ENCODE results near the gene NOL9.
A peak's percentile ranks its signal among the peaks of the same experiment; 100 is the strongest.
"Not testable (repeated sequence)": the region's sequence is repeated elsewhere in the genome, so short reads cannot be mapped to it uniquely, and the experiment has no call there.

Gene NOL9

DNA sequence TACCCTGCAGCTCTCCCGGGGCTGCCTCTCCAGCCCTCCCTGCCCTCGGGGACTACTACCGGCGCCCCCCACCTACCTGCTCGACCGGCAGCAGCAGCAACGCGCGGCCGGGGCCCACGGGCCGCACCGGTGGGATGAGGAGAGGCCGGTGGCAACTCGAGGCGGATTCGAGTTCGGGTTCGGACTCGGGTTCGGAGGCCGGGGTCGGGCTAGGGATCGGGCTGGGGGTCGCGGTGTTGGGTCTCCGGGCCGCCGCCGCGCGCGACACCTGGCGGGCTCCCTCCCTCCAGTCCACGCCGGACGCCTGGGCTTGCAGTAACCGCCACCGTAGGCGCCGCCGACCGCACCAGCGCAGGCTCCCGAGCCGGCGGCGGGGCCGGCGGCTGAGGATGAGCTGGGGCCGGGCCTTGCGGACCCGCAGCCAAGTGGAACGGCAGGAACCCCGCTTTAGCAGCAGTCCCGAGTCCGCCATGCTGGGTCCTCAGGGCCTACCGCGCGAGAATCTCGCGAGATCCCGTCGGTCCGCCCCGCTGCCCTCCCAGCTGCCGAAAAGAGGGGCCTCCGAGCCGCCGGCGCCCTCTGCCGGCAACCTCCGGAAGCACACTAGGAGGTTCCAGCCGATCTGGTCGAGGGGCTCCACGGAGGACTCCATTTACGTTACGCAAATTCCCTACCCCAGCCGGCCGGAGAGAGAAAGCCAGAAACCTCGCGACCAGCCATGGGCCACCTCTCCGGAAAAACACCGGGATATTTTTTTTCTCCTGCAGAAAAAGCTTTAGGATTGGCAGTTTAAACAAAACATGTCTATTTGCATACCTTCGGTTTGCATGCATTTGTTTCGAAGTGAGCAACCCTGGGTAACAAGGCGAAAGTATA, at the start of gene NOL9:
Gene NOL9, minus strand, starts transcription at position 483 of the 876 bp plus-strand sequence. Its CDS starts 11 bp downstream, at position 472.
- FAIRE-seq (no peak), DNase-seq (ENCODE audit: insufficient read length, low spot score) (peak; percentile 84)
- peak; percentile 56; the same call in 1 of the 2 replicates for TF ChIP-seq POLR2A (IDR thresholded peaks at IDR 0.05; ENCODE audit: low read depth, low read length)

DNA sequence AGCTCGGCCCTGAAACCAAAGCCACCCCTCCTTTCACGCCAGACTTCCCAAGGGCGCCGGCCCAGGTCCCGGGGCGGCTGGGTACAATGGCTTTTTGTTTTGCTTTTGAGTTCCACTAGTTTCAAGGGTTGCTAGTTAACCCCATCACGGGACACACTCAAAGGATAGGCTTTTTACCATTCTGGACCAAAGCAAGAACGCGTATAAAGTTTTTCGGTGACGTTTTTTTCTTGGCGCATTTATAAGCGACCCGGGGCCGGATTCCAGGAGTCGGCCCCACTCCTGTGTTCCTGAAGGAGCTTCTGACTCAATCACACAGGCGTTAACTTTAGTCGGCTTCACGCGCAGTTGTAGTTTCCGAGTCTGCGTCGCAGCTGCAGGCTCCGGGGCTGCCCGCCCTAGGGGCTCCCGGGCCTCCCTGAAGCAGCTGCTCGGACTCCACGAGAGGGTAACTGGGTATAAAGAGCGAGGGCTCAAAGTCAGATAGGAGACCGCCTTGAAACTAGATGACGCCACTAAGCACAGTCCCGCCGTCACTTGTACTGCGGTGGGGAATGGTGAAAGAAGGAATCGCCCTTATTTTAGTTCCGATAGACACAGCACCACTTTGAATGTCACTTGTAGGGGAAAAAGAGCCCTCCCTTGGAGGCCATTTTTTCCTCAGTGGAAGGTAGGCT, 49.1 kb upstream of the NOL9 start:
- no peak for FAIRE-seq

DNA sequence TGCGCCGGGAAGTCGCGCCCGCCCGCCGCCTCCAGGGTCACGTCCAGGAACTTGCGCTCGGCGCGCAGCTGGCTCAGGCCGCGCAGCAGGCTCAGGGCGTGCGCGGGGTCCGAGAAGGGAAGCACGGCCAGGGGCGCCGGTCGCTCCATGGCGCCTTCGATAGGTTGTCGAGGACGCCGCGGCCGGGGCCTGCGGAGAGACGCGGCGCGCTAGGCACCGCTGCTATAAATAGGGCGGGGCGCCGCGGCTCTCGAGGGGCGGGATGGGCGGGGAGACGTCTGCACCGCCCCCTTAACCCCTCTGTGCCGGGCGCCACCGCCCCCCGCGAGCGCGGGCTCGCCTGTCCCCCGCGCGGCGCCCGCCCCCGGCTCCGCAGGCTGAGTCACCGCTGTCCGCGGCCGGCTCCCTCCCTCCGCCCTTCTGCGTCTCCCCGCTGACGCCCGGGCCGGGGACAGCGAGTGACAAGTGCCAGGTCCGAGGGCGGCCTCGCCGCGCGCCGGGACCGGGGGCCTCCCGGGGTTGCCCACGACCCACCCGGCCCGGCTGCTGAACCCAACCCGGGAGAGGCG, 48.4 kb upstream of the NOL9 start, which contains the start of gene KLHL21:
Gene KLHL21, minus strand, starts transcription at position 201 of the 569 bp plus-strand sequence. Its CDS starts 52 bp downstream, at position 149.
- no peak for FAIRE-seq
- DNase-seq (ENCODE audit: insufficient read length, low spot score), result peak; percentile 66
- peak; percentile 89 for TF ChIP-seq POLR2A (IDR thresholded peaks at IDR 0.05; ENCODE audit: low read depth, low read length)

More for the DNA sequence above, 49.1 kb upstream of the NOL9 start:
- DNase-seq (ENCODE audit: insufficient read length, low spot score), result no peak
- no peak for TF ChIP-seq POLR2A (IDR thresholded peaks at IDR 0.05; ENCODE audit: low read depth, low read length)

DNA sequence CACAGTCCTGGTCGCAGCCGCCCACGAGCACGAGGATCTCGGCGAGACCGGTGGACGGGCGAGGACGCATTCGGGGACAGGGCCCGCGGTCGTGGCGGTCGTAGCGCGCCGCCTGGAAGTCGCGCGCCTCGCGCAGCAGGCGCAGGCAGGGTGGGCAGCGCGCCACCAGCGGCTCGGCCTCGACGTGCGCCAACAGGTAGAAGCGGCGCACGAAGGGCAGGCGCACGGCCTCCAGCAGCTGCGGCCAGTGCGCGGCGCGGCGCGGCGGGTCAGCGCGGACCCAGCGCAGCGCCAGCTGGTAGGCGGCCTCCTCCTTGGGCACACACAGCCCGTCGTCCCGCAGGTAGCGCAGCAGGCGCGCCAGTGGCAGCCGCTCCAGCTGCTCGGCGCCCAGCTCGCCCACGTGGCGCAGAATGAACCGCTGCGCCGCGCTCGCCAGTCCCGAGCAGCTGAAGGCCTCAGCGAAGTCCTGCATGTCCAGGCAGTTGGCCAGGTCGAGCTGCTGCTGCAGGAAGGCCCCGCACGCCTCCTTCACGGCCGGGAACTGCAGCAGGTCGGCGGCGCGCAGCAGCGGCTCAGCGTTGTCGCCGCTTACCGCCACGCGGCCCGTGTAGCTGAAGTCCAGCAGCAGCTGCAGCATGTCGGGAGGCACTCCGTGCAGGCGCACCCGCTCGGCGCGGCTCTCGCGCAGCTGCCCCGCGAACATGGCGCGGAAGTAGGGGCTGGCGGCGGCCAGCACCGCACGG, 47.8 kb upstream of the NOL9 start:
- DNase-seq (ENCODE audit: insufficient read length, low spot score) (no peak), FAIRE-seq (no peak)
- 0 out of 2 replicates have a peak, but pooled peaks have one; percentile 4 for TF ChIP-seq POLR2A (IDR thresholded peaks at IDR 0.05; ENCODE audit: low read depth, low read length)

DNA sequence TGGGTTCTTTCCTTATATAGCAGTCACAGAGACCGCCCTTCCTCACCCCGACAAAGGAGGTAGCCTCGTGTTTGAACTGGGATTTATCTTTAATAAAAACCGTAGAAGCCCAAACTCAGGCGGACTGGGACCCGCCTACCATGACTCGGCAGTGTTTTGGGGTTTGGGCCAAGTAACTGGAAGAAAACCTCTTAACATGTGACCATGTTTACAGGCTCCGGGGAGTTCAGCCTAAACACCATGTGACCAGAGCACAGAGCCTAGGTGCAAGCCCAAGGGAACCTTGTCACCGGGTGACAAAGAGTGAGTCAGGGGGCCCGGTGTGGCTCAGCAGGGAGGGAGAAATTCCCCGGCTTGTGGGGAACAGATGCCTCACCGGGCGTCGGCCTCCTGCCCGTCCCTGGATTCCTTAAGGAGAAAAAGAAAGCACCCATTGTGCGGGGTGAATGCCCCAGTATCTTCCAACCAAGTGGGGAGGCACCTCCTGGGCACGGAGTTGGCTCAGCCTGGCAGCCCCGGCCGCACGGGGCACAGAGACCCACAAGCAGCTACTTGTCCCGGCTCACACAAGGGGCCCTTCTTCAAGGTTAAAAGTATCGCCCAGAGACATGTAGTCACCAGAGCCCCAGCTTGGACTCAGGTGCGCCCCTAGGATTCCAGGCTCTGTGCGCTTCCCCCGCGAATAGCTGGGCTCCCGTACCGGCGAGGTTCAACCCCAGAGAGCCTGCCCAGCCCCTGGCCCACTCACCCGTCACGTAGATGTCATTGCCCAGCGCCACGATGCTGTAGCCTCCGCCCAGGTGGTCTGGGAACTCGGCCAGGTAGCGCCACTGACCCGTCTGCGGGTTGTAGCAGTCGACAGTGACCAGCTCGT, 47.0 kb upstream of the NOL9 start:
- FAIRE-seq (peak; percentile 88), DNase-seq (ENCODE audit: insufficient read length, low spot score) (peak; percentile 86)
- TF ChIP-seq POLR2A (IDR thresholded peaks at IDR 0.05; ENCODE audit: low read depth, low read length), result no peak

DNA sequence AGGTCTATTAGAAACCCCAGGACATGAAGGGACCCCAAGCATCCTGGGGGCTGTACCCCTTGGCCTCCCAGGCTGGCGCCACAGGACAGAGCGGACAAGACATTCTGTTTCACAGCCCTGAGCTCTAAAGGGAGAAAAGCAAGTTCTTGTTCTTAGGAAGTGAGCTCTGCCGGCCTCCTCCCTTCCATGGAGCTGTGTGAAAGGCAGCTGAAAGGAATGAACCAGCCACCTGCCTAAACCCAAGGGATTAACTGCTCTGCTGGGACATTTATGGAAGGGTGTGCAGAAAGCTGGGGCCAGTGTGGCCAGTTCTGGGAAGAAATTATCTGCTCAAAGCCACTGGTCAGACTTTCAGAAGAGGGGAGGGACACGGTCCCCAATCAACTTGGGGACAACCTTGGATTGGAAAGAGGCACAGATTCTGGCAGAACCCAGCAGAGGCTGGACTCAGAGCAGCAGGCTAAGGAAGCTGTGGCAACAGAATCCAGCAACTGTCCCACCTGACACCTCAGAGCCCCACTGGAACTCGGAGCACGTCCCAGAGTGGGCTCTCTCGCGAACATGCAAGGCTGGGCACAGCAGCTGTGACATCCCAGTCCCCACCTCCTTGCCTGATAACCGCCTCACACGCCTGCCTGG, 46.2 kb upstream of the NOL9 start:
- DNase-seq (ENCODE audit: insufficient read length, low spot score) (no peak), FAIRE-seq (no peak)
- no peak for TF ChIP-seq POLR2A (IDR thresholded peaks at IDR 0.05; ENCODE audit: low read depth, low read length)

DNA sequence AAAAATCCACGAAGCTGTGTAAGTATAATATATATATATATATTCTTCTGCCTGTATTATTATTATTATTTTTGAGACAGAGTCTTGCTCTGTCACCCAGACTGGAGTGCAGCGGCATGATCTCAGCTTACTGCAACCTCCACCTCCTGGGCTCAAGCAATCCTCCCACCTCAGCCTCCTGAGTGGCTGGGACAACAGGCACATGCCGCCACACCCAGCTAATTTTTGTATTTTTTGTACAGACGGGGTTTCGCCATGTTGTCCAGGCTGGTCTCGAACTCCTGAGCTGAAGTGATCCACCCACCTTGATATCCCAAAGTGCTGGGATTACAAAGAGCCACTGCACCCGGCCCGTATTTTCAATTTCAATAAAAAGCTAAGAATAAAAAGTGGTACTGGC, 45.7 kb upstream of the NOL9 start:
- DNase-seq (ENCODE audit: insufficient read length, low spot score); FAIRE-seq: not testable (repeated sequence)

DNA sequence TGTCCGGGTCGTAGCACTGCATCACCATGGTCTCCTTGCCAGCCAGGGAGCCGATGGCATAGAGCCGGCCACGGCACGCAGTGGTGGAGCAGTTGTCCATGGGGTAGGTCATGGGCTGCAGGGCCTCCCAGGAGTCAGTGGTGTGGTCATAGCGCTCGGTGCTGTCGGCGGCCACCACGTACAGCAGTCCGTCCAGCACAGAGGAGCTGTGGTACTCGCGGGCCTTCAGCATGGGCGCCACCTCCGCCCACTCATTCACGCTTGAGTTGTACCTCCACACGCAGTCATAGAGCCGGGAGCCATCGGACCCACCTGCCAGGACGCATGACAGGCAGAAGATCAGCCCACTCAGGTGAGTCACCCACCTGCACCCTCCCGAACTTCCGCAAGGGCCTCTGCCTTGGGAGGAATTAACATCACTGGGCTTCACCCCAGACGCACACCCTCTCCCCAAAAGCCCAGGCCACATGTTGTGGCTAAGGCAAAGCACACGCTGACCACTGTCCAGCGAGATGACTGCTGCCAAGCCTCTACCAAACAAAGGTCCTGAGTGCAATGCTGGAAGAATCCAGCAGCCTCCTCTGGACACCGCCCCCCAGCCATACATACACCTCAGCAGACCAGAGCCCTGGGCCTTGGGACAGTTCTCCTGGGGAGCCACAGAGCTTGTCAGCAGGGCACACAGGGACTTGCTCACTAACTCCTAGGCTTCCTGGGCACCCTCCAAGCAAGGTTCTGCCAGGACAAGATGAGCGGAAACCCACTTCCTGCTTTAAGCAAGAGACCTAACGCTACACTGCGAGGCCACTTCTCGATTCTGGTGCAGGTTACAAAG, 45.0 kb upstream of the NOL9 start:
- DNase-seq (ENCODE audit: insufficient read length, low spot score) (no peak), FAIRE-seq (no peak)
- TF ChIP-seq POLR2A (IDR thresholded peaks at IDR 0.05; ENCODE audit: low read depth, low read length), result no peak

DNA sequence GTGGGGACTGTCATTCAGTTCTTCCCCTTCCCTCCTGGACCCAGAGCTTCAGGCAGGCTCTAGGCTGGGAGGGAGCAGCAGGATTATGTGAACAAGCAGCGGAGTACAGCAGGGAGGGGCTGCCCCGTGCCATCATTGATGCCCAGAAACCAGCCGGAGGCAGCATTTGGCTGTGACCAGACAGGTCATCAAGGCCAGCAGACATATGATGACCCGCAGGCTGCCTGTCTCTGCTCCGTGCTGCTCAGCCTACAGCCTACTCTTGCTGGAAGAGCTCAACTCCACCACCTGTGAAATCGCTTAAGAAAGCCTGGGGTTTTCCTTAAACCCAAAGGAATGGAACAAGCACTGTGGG, 43.4 kb upstream of the NOL9 start:
- FAIRE-seq, result no peak

DNA sequence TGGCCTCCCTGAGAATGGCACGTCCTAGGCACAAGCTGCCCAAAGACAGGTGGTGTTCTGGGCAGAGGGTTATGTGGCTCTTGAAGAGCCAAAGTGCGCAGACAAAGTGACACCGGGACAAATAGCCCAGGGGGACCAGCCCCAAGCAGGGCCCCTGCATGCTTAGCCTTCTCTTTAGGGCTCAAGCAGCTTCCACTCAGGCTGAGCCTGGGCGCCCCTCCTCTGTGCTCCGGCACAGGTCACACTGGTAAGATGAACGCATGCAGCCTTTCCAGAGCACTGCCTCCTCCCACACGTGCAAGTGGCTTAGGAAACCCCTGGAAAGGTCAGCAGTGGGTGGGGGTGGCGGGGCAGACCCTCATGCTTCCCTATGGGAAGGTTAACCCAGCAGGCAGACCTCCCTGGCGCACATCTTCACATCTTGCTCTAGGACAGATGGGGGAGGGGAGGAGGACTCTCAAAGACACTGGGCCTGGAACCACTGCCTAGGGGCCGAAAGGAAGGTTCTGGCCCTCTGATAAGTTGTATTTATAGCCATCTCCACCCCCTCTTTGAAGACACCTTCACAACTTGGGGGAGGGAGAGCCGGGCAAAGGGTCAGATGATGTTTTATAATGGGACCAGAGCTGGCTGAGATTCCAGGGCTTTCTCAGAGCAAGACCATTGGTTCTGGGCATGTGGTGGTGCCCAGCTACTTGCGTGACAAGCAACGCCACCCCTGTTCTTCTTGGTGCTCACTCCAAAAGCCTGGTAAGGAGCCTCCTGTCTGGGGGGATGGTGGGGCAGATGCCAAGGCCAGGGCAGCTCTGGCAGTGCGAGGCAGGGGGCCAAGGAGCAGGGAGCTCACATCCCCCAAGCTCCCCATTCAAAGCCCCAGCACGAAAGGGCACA, 42.8 kb upstream of the NOL9 start:
- DNase-seq (ENCODE audit: insufficient read length, low spot score) (no peak), FAIRE-seq (no peak)
- TF ChIP-seq POLR2A (IDR thresholded peaks at IDR 0.05; ENCODE audit: low read depth, low read length), result no peak

More for the DNA sequence above, 43.4 kb upstream of the NOL9 start:
- no peak for DNase-seq (ENCODE audit: insufficient read length, low spot score)
- no peak for TF ChIP-seq POLR2A (IDR thresholded peaks at IDR 0.05; ENCODE audit: low read depth, low read length)

DNA sequence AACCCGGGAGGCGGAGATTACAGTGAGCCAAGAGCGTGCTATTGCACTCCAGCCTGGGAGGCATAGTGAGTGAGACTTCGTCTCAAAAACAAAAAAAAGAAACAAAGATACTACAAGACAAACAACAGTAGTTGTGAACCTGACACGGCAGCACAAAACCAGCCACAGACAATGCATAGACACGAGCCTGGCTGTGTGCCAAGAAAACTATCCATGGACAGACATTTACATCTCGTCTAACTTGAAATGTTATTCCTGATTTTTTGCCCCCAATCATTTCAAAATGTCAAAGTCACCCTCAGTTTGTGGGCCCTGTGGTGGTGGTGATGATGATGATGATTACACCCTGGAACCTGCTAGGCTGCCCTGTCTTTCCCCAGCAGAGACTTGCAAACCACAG, 42.0 kb upstream of the NOL9 start:
- FAIRE-seq (no peak), DNase-seq (ENCODE audit: insufficient read length, low spot score) (no peak)
- no peak for TF ChIP-seq POLR2A (IDR thresholded peaks at IDR 0.05; ENCODE audit: low read depth, low read length)

Data from H54 (cell line).